ENCODE measurements around the gene TRIM68.

DNA sequence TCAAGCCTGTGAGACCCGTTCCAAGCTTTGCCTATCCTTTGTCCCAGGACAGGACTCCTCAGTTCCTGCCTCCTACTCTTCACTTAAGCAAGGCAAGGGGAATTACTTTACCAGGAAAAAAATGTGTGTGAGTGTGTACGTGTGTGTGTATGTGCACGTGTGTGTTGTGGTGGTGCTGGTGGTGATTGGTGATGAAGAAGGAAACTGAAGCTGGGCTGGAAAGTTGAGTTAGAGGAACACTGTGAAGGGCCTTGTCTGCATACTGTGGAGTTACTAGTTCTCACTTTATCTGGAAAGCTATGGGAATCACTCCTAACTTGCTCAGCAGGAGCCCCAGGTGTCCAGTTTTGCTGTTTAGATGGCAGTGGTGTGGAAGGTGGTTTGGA lies 29.6 kb upstream of the TRIM68 start:
- TF ChIP-seq, protein P1, sequence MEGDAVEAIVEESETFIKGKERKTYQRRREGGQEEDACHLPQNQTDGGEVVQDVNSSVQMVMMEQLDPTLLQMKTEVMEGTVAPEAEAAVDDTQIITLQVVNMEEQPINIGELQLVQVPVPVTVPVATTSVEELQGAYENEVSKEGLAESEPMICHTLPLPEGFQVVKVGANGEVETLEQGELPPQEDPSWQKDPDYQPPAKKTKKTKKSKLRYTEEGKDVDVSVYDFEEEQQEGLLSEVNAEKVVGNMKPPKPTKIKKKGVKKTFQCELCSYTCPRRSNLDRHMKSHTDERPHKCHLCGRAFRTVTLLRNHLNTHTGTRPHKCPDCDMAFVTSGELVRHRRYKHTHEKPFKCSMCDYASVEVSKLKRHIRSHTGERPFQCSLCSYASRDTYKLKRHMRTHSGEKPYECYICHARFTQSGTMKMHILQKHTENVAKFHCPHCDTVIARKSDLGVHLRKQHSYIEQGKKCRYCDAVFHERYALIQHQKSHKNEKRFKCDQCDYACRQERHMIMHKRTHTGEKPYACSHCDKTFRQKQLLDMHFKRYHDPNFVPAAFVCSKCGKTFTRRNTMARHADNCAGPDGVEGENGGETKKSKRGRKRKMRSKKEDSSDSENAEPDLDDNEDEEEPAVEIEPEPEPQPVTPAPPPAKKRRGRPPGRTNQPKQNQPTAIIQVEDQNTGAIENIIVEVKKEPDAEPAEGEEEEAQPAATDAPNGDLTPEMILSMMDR (IDR thresholded peaks at IDR 0.05 in 8 of 11, conservative IDR thresholded peaks at IDR 0.05 in 3 of 11), result no peak
- TF ChIP-seq POLR2A (IDR thresholded peaks at IDR 0.05) (no peak), POLR2AphosphoS5 (IDR thresholded peaks at IDR 0.05) (no peak)

Data from spleen (tissue), 7 donors.